HUDEP-2 (cell line): Measurements from ENCODE around the gene SLC7A14.

Experiments used
- DNase-seq, 76 experiments: peaks; one replicate each; lab custom pipeline; 2025; ENCODE audit not compliant: unreplicated experiment in 76 of 76; lab: John Stamatoyannopoulos, UW

The SLC7A14 gene

GRCh38 chr3:170542704-170543103 is 43.2 kb downstream of the SLC7A14 start:
- no peak for DNase-seq

DNA sequence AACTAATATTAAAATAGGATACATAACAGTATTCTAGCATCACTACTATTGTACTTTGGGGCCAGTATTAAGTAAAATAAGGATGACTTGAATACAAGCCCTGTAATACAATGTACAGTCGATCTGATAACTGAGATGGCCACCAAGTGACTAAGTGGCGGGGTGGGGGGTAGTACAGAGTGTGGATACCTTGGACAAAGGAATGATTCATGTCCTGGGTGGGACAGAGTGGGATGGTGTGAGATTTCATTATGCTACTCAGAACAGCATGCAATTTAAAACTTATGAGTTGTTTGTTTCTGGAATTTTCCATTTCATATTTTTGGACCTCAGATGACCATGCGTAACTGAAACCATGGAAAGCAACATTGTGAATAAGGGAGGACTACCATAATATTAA is 46.0 kb downstream of the SLC7A14 start:
- DNase-seq: no peak

- no peak for DNase-seq
These were observed 49.2 kb downstream of the SLC7A14 start for GRCh38 chr3:170536712-170537111.

- no peak for DNase-seq
These were observed 51.6 kb downstream of the SLC7A14 start for GRCh38 chr3:170534227-170534626.

- DNase-seq: no peak
These were observed 53.3 kb downstream of the SLC7A14 start for GRCh38 chr3:170532573-170532972.

DNA sequence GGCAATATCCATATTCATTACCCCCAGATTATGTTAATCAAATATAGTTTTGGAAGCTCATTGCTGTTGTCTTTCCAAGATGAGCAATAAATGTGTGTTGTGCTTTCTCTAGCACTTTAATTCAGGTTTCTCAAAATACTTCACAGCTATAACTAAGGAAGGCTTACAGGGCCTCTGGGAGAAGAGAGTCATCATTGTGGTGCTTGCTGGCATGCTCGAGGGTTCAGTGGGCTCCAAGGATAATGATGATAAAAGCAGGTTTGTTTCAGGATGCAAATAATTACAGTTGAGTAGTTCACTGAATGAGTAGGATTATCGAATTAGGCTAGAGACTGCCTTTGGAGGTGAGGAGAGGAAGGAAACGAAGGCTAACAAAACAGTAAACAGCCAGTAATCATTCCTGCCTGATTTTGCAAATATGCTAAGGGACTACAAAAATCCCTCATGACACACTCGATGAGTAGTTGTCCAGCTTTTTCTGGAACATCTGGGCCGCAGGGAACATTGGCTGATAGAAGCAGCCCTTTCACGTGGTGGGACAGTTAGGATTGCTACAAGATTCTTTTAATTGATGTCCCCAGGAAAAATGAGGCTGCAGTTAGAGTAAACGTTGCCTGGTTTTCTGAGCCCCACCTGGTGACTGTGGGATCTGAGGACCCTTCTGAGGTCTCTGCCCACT is 54.1 kb downstream of the SLC7A14 start:
- DNase-seq: no peak

GRCh38 chr3:170531054-170531453 is 54.8 kb downstream of the SLC7A14 start:
- no peak for DNase-seq

GRCh38 chr3:170529912-170530311 is 56.0 kb downstream of the SLC7A14 start:
- DNase-seq: no peak

GRCh38 chr3:170529346-170529745 is 56.5 kb downstream of the SLC7A14 start:
- DNase-seq: no peak

GRCh38 chr3:170528726-170529125 is 57.1 kb downstream of the SLC7A14 start:
- no peak for DNase-seq

- DNase-seq: no peak
These were observed 61.8 kb downstream of the SLC7A14 start for GRCh38 chr3:170524073-170524472.

- DNase-seq: no peak
These were observed 62.6 kb downstream of the SLC7A14 start for GRCh38 chr3:170523248-170523647.

GRCh38 chr3:170522201-170522600 is 63.7 kb downstream of the SLC7A14 start:
- no peak for DNase-seq

DNA sequence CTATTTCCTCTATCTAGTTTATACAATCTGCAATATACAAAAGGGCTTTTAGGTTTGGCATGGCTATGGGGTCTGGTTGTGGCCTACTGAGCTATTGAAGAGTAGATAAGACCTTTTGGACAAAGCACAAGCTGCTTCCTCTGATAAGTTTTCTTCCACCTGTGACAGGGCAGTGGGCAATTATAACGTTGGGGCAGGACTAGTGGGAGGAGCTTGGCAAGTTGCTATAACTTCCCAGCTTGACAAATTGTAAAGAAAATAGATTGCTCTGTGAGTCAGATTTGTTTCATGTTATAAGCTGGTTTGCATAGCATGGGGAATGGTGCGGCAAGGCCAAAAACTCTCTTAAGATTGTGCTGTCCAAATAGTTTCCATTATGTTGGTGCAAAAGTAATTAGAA is 64.9 kb downstream of the SLC7A14 start:
- DNase-seq: peak in 52 of 76 experiments; percentile 3 to 77 (median 30)

DNA sequence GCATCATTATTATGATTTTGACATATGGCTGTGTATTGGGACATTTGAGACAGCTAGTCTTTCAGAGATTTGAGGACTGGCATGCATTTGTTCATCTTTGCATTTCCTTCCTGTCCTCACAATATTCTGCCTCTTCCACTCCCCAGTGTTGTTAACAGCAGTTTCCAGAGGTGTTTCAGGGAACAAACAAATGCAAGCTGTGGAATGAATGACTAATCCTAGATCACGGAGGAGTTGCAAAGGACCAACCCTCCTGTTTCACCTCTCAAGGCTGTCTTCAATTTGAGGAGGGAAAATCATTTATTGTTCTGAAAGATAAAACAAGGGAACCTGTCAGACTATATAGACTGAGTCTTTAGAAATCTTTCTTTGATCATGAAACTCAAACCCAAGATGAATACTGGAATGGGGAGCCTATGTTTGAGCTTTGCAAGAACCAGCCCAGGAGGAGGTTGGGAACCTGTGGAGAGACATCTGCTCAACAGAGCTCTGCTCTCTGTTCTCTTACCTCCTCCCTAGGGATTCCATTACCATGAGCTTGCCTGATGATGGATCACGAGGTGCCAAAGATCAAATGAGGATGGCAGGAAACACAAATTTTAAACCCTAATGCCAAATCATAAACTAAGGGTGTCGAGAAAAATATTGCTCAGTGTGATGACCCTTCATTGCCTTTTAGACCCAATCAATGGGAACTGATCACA is 68.5 kb downstream of the SLC7A14 start:
- DNase-seq: no peak

DNA sequence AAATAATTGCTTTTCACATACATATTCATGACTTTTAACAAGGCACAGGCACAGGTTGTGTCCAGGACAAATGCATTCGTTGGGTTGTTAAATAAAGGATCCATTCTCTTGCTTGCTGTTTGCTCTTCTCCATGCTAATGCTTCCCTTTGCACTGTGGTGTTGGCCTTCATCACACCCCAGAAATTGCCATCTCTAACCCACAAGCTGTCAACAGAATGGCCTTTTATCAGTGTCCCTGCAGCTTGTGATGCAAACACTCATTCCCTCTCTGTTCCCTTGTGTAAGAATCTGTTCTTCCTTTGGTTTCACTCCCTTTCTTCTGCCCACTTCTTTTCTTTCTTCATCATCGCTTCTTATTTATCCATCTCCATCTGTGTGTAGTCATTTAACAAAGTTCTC is 72.2 kb downstream of the SLC7A14 start:
- no peak for DNase-seq

DNA sequence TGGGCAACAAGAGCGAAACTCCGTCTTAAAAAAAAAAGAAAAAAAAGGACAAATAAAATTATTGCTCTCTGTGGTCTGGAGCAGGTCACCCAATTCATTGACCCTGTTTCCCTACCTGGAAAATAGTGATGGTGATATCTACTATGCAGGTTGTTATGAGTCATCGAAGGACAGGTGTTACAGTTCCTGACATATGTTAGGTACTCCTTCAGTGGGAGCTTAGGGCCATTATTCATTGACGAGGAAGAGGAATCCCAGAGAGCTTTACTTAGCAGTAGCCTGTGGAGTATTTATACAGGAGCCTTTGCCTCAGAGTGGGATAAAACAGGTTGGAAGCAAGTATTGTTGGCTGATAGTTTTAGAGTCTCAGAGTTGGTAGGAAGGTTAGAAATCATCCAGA is 74.5 kb downstream of the SLC7A14 start:
- no peak for DNase-seq

DNA sequence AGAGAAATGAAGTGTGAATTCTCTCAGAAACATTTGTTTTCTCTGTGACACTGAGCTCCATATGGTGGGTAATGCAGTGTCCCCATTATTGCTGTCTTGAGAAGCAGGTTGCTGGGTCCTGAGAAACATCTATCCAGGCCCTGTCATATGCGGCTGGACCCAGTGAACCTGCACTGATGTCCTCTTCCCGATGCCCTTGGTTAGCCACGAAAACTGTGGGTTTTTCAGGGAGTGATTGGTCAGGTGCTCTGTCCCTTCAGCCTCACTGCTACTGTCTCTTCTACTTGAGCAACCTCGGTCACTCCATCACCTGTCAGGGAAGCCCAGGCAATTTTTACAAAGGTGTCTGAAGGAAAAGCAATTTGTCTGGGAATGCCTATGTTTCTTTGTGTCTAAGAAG is 77.0 kb downstream of the SLC7A14 start:
- DNase-seq: no peak

DNA sequence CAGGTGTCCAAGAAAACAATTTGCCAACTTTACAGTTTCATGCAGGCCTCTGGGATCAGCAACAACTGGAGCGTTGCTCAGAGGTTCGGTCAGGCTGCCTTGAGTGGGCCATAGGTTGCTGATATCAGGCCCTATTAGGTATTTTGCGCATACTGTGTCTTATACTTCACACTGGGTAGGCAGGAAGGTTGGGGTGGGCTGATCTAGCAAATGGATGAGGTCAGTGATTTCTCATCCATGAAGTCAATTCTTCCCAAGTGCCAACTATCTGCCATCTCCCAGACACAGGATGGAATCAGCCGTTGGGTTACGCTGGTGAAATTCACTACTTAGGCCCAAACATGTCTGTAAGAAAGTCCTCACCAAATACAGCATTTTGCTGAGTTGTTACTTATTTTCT is 77.6 kb downstream of the SLC7A14 start:
- DNase-seq: no peak

DNA sequence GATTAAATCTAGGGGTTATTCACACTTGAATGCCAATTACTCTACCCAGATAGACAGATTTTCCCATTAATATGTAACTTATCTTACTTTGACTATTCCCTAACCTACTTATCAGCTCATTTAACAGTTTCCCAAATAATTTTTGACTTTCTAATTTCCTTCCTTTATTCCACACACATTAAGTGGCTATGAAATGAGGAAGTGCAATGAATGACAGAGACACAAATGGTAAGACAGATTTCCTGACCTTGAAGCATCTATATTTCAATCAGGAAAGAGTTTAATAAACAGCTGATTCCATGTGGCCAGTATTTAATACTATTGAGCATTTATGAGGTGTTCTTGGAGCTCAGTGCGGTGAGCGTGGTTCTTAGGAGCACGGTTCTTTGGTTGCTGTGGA is 78.8 kb downstream of the SLC7A14 start:
- no peak for DNase-seq

- no peak for DNase-seq
These were observed 79.3 kb downstream of the SLC7A14 start for GRCh38 chr3:170506556-170506955.

DNA sequence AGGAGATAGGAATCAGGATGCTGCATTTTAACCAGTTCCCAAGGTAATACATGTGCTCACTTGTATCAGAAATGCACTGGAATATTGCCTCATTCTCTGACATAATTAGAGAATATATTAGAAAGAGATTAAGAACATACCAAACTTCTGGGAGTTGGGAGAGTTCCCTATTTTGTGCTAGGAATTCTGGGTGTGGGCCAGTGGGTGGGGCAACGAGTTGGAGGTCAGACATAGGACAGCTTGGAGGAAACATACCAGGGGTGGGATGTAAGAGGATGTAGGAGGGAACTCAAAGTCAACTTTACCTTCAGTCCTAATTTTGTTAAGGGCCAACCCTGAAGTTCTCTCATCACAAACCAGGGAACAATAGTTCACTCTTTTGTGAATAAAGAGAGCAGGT is 83.6 kb downstream of the SLC7A14 start:
- no peak for DNase-seq
